GM12892 (cell line): Measurements from ENCODE around the gene CCDC134.

Source experiments
- POLR2A ChIP-seq: IDR thresholded peaks from 2 replicates; pipeline ENCODE4 v1.6.1; 2011; ENCODE audit warnings: low read depth, low read length, control low read depth
- POLR2AphosphoS5 ChIP-seq: IDR thresholded peaks from 2 replicates; pipeline ENCODE4 v1.6.1; 2011; ENCODE audit warnings: low read depth, low read length, control low read depth
- TAF1 ChIP-seq: IDR thresholded peaks from 2 replicates; pipeline ENCODE4 v1.6.1; 2011; ENCODE audit warnings: low read depth, mild to moderate bottlenecking, control low read depth, low read length, borderline replicate concordance

DNA sequence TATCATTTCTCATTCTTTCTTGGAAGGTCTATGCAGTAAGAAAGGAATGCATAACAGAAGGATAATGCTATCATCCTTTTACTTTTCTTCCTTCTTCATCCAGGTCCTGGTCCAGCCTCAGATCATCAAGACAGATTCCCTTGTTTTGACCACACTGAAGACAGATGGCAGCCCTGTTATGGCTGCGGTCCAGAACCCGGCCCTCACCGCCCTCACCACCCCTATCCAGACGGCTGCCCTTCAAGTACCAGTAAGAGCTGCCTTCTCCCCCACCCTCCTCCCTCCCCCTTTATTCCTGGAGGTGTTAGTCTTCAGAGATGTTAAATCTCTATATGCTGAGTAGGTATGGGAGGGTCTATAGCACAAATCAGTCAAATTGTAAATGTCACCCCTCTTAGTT, 70.3 kb downstream of the CCDC134 start:
- TF ChIP-seq POLR2A (no peak), TAF1 (no peak), POLR2AphosphoS5 (no peak)
